GM18873 (cell line): ENCODE data around the gene RASA3.

Source experiments
- ATAC-seq: cut with Tn5 transposase; IDR thresholded peaks from one replicate; pipeline ENCODE4 v1.9.1; 2021; ENCODE audit warnings: mild to moderate bottlenecking, moderate library complexity, moderate number of reproducible peaks; ENCODE audit not compliant: unreplicated experiment, low FRiP score

RASA3 gene

DNA sequence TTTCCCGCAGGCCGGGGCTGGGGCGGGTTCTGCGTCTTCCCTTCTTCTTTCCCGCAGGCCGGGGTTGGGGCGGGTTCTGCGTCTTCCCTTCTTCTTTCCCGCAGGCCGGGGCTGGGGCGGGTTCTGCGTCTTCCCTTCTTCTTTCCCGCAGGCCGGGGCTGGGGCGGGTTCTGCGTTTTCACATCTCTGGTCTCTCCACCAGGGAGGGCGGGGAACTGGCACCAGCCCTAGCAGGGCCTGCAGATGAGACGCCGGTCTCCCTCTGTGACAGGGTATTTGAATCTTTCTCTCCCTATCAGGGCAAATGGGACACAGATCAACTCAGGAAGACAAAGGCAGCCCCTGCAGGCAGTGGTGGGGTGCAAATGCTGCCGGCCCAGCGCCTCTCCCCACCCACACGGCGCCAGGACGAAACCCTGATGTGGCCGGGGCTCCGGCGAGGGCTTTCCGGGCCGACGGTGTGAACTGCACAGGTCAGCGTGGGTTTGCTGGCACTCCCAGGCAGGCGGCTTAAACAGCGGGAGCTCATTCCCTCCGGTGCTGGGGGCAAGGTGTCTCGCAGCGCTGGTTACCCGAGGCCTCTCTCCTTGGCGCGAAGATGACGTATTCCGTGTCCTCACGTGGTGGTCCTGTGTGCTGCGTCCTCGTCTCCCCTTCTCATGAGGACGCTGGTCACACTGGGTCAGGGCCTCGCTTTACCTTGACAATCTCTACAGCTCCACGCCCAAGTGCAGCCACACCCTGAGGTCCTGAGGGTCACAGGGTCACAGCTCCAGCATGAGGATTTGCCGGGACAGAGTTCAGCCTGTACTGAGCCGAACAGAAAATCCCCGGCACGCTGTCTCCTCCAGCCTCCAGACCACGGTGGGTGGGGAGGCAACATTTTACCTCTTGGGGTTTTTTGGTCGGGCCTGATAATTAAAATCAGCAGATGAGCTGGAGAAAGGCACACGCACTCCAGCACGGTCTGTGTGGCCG, 157.8 kb downstream of the RASA3 start:
- ATAC-seq, result no peak

DNA sequence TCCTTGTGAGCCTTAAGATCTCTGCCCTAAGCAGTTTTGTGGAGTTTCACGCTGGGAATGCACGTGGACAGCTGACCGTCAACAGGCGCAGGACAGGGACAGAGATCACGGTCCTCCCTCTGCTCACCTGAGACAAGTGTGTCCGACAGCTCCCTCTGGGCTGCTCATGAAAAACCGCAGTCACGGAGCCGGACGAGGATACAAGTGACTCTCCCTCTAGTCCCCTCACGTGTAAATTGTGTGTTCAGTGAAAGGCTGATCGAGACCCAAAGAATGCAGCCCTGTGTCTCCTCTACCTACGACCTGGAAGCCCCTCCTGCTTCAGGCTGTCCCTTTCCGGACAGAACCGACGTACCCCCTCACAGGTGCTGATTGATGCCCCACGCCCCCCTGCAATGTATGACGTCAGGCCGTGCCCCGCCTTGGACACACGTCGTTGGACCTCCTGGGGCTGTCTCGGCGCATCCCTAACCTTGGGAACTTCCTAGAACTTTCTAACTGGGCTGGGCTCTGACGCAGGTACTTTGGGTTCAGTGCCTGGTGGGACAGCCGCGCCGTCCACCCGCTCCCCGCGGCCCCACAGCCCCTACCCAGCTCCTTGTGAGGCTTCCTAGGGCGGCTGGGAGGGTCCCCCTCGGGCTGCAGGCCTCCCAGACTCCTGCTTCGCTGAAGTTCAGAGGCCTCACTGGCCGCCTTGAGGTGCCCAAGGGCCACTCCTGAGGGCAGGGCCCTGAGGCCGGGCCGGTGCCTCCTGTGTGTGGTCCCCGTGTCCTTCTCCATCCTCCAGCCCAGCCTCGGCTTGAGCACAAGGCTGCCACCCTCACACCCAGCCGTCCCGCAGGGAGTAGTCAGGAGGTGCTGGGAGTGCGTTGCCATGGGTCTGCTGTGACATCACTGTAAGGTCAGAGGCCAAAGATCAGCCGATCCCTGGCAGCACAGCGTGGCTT, 158.9 kb downstream of the RASA3 start, which contains the start of gene C13orf46:
C13orf46 (minus strand) TSS at position 859 of the 947 bp plus-strand sequence; CDS start at position 780, 79 bp downstream.
- no peak for ATAC-seq

- no peak for ATAC-seq
These were observed 159.8 kb downstream of the RASA3 start for GRCh38 chr13:113972451-113973217.

DNA sequence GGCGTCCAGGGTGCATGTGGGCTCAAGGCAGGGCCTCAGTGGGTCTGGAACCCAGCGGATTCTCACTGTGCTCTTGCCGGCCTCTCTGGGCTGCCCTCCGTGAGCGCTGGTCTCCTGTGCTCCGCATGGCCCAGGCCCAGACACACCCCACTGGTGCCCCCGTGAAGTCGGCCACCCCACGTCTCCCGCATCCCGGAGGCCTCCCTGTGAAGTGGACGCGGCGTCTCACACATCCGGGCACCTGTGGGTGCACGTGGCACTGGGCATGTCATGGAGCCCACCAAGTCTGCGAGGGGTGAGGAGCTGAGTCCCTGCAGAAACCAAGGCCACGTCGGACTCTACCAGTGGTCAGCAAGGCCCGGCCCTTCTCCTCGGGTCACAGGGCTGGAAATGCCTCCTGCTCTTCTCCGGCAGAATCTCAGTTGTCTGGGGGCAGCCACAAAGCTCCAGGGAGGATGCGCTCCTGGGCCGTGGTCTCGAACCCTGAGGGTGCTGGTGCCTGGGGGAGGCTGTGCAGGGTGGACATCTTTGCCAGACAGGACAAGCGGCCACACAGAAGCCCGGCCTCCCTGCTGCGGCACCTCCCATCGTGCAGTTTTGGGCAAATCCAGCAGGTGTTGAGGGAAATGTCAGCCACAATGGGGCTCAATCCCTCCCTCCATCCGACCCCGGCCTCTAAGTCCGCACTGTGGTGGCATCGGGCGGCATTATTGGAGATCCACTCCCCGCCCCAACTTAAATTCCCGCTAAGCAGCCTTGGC, 160.8 kb downstream of the RASA3 start:
- no peak for ATAC-seq

DNA sequence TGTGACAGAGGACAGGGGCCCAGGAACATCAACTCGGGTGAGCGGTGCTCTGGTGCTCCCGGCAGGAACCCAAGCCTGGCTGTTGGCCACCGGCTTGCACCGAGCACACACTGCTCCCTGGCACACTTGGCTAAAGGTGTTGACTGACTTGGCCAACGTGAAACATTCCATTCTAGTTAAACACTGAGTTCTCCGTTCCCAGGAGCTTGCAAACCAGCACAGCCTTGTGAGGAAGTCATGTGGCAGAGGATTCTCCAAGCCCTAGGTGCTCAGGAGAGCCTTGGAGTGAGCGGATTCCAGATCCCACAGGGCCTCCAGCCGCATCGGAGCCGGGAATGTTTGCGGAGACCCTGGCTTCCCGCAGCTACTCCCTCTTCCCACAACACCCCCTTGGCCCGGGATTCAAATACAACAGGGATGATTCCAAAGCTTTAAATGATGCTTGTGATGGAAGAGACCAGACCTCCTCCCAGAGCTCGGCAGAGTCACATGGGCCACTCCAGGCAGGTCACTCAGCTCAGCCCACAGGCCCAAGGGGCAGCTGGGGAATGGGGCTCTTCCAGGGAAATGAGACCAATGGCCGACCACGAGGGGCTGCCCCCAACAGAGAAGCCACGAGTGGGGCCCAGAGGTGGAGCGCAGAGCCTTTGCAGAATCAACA, 161.5 kb downstream of the RASA3 start:
- no peak for ATAC-seq

DNA sequence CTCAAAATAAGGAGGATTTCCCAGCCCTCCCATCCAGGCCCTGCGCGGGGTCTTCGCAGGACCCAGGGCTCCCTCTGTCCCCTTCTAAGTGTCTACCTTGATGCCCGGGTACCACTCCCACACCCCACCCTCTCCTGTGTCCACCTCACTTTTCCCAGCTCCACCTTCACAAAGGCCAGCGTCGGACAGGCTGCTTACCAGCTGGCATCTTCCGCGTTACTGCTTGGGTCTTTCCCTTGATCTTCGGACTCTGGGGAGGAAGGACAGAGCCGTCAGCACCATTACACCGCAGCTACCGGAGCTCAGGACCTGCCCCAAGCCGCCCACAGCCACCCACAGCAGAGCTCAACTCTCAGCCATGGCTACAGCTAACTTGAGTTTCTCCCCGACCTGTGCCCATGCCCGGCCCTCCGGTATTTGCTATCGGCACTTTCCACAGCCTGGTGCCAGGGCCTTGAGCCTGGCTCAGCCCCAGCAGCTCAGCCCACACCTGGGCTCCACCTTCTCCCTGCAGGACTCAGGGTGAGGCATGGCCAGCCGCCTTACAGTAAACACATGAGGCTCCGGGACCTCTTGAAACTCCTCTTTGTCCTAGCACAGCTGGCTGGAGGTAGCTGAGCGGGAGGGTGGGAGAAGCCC, 162.3 kb downstream of the RASA3 start:
- ATAC-seq, result no peak

GRCh38 chr13:113969311-113969972, 163.0 kb downstream of the RASA3 start:
- no peak for ATAC-seq

GRCh38 chr13:113968463-113969310, 163.7 kb downstream of the RASA3 start:
- no peak for ATAC-seq

- ATAC-seq, result no peak
These were observed 164.5 kb downstream of the RASA3 start for GRCh38 chr13:113967729-113968462.

GRCh38 chr13:113967206-113967720, 165.2 kb downstream of the RASA3 start:
- ATAC-seq, result no peak

DNA sequence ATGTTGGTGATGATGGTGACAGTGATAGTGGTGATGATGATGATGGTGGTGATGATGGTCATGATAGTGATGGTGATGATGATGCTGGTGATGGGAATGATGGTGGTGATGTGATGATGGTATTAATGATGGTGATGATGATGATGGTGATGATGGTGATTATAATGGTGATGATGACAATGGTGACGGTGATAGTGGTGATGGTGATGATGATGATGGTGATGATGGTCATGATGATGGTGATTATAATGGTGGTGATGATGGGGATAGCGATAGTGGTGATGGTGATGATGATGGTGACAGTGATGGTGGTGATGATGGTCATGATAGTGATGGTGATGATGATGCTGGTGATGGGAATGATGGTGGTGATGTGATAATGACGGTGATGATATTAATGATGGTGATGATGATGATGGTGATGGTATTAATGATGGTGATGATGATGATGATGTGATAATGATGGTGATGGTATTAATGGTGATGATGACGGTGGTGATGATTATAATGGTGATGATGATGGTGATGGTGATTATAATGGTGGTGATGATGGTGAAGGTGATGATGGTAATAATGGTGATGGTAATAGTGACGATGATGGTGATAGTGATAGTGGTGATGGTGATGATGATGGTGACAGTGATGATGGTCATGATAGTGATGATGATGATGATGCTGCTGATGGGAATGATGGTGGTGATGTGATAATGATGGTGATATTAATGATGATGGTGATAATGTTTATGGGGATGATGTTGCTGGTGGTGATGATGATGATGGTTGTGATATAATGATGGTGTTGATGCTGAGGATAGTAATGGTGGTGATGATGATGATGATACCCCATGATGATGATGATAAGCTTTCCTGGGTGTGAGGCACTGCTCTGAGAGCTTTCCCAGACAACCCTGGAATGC, 166.2 kb downstream of the RASA3 start:
- no peak for ATAC-seq

- ATAC-seq, result no peak
These were observed 167.0 kb downstream of the RASA3 start for GRCh38 chr13:113965383-113965874.

- no peak for ATAC-seq
These were observed 168.0 kb downstream of the RASA3 start for GRCh38 chr13:113964251-113964995.

DNA sequence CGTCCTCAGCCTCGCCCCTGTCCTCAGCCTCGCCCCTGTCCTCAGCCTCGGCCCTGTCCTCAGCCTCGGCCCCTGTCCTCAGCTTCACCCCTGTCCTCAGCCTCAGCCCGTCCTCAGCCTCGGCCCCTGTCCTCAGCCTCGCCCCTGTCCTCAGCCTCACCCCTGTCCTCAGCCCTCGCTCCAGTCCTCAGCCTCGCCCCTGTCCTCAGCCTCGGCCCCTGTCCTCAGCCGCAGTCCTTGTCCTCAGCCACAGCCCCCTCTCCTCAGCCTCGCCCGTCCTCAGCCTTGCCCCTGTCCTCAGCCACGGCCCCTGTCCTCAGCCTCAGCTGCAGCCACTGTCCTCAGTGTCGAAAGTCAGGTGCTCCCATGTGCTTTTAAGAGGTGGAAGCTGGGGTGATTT, 169.0 kb downstream of the RASA3 start:
- ATAC-seq, result no peak
